Vagina (tissue), 2 donors: ENCODE results near the gene HLA-DMA. TPM values are rescaled to one million over a fixed set of nuclear protein-coding genes. Genes with fewer than 3 reads are reported as not detected.

Experiments used
- DNase-seq, 2 donors: peaks; one replicate each; pipeline ENCODE4 v3.0.0-alpha.2; 2017; ENCODE audit errors: extremely low spot score in 2 of 2
- H3K27ac ChIP-seq: fragments of 200-600 bp; sonication (generic); one replicate; pipeline ENCODE4 v1.5.1; 2019
- H3K27me3 ChIP-seq: fragments of 200-600 bp; sonication (generic); one replicate; pipeline ENCODE4 v1.5.1; 2019
- H3K36me3 ChIP-seq, 2 donors: fragments of 200-600 bp; sonication (generic); one replicate each; pipeline ENCODE4 v1.5.1; 2017 to 2019
- H3K4me1 ChIP-seq: fragments of 200-600 bp; sonication (generic); one replicate; pipeline ENCODE4 v1.5.1; 2019
- H3K4me3 ChIP-seq, 2 donors: fragments of 200-600 bp; sonication (generic); 1 replicate in 1 of 2; 2 replicates in 1 of 2; pipeline ENCODE4 v1.5.1; 2016 to 2019
- H3K9me3 ChIP-seq: fragments of 200-600 bp; sonication (generic); one replicate; pipeline ENCODE4 v1.5.1; 2019
- POLR2A ChIP-seq, 2 donors: fragments of 450-650 bp; IDR thresholded peaks; one replicate each; pipeline ENCODE4 v1.6.1; 2017; ENCODE audit warnings: antibody characterized with exemption in 2 of 2, mild to moderate bottlenecking in 2 of 2, moderate library complexity in 2 of 2
- POLR2AphosphoS5 ChIP-seq, 2 donors: sonication (generic); formaldehyde crosslinking; IDR thresholded peaks; one replicate each; pipeline ENCODE4 v1.9.0; 2017; ENCODE audit warnings: antibody characterized with exemption in 2 of 2, mild to moderate bottlenecking in 2 of 2, low read depth in 1 of 2; ENCODE audit not compliant: insufficient read depth in 1 of 2
- intact Hi-C: fragments of 100-400 bp; cut with DNase I; formaldehyde crosslinking; loops from one replicate; pipeline ENCODE4 v1.15.1; 2023
- total RNA-seq: library from RNA; depleted of rRNA; stranded (reverse); fragments of >200 nt; gene quantifications from one replicate; pipeline ENCODE4 v1.2.3, GENCODE V29; 2016
- TF ChIP-seq, protein P1 (sequence below), 3 experiments: fragments of 450-650 bp in 2 of 3; fragments of 200-600 bp in 1 of 3; sonication (generic) in 1 of 3; IDR thresholded peaks; one replicate each; pipeline ENCODE4 v1.5.1; 2017 to 2019; ENCODE audit warnings: antibody characterized with exemption in 3 of 3, mild to moderate bottlenecking in 2 of 3, moderate library complexity in 2 of 3

HLA-DMA gene
- total RNA-seq, 1 donor from 2014 or later = 27.7 TPM

DNA sequence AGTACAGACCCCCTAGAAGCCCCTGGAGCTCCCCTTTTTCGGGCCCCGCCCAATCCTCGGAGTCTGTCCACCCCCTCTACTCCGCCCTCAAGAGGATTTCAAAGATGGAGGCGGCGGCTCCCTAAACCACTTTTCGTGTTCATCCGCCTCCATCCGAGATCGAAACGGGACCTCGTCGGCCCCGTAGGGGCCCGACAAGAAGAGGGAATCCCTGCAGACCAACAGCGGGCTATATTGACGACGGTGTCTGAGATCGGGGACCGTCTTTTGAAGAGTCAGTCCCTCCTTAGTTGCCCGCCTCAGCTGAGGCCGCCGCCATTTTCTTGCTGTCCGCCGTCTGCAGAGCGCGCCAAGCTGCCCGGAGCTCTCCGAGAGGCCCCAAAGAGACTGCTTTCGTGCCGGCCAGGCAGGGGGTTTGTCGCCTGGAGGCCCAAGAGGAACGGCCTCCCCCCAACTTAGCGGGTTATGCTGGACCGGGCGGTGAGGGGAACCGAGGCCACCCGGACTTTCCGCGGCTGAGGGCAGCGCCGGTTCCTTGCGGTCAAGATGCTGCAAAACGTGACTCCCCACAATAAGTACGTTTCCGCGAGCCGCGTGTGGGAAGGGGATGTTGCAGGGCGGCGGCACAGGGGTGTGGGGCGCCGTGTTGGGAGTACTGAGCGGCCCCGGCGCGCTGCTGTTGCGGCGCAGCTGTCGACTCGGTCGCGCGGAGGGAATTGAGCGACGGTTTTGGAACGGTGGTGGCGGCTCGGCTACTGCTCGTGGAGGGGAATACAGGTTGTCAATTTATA is 19.7 kb upstream of the HLA-DMA start:
- H3K4me1 ChIP-seq = peaks cover 40% of the 10 kb centered on the region
- H3K4me3 ChIP-seq = peak overlapping the region; percentile 60 to 80
- H3K36me3 ChIP-seq = peaks cover 0 to 38% of the 10 kb centered on the region in 2 donors
- intact Hi-C loops = loop anchor here (5.0 to 10.0 kb wide), 3 partner anchors 80 to 998 kb away; partner anchors contain the start of genes DXO and PSMB8
- no peaks in the 10 kb centered on the region for H3K27me3 ChIP-seq
- DNase-seq = no peak
- TF ChIP-seq, protein P1, sequence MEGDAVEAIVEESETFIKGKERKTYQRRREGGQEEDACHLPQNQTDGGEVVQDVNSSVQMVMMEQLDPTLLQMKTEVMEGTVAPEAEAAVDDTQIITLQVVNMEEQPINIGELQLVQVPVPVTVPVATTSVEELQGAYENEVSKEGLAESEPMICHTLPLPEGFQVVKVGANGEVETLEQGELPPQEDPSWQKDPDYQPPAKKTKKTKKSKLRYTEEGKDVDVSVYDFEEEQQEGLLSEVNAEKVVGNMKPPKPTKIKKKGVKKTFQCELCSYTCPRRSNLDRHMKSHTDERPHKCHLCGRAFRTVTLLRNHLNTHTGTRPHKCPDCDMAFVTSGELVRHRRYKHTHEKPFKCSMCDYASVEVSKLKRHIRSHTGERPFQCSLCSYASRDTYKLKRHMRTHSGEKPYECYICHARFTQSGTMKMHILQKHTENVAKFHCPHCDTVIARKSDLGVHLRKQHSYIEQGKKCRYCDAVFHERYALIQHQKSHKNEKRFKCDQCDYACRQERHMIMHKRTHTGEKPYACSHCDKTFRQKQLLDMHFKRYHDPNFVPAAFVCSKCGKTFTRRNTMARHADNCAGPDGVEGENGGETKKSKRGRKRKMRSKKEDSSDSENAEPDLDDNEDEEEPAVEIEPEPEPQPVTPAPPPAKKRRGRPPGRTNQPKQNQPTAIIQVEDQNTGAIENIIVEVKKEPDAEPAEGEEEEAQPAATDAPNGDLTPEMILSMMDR (IDR thresholded peaks at IDR 0.05) = no peak
- TF ChIP-seq POLR2A (IDR thresholded peaks at IDR 0.05) (no peak), POLR2AphosphoS5 (IDR thresholded peaks at IDR 0.05; ENCODE audit: insufficient read depth in 1 of 2, low read depth in 1 of 2) (peak in 1 of 2 donors; percentile 3)
- H3K9me3 ChIP-seq = no peaks in the 10 kb centered on the region
- H3K27ac ChIP-seq = peak overlapping the region; percentile 100

DNA sequence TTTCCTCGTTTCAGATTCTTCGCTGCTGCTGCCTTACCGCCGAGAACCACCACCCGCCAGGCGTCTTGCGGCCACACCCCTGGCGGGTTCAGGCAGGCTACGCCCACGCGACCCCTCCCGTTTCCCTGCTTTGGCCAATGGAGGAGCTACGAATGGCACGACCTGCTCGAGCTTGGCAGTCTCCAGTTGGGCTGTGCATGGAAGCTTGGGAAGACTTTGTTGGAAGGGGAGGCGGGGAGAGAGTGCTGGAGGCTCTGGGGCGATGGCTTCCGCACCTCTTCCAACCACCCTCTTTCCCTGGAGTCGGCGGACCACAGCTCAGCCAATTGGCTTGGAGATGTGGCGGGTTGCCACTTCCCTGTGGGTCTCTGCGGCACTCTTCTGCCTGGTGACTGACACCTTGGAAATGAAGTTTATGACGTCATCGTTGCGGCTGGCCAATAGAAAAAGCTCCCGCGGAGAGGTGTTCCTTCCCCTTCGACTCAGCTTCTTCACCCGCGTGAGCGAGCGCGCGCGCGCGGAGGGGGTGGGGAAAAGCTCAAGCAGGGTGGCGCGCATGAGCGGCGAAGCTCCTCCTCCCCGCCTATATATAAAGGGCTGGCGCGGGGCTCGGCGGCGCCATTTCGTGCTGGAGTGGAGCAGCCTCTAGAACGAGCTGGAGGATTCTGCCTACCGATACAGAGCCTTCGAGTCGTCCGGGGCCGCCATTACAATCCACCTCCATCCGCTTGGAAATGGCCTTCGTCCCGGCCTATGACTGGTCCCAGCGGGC is 18.9 kb upstream of the HLA-DMA start:
- H3K27ac ChIP-seq = peak overlapping the region; percentile 100
- H3K27me3 ChIP-seq = no peaks in the 10 kb centered on the region
- H3K9me3 ChIP-seq = no peaks in the 10 kb centered on the region
- intact Hi-C loops = loop anchor here (5.0 to 10.0 kb wide), 3 partner anchors 79 to 997 kb away; partner anchors contain the start of genes DXO and PSMB8
- peaks cover 40% of the 10 kb centered on the region for H3K4me1 ChIP-seq
- DNase-seq = peak in 1 of 2 donors; percentile 100
- TF ChIP-seq, protein P1 (IDR thresholded peaks at IDR 0.05) = peak in 1 of 3 experiments; percentile 4
- TF ChIP-seq POLR2AphosphoS5 (IDR thresholded peaks at IDR 0.05; ENCODE audit: insufficient read depth in 1 of 2, low read depth in 1 of 2) = peak; percentile 97 to 99
- peak; percentile 81 to 100 for TF ChIP-seq POLR2A (IDR thresholded peaks at IDR 0.05)
- peaks cover 0 to 30% of the 10 kb centered on the region in 2 donors for H3K36me3 ChIP-seq
- H3K4me3 ChIP-seq = peak overlapping the region; percentile 71 to 80

DNA sequence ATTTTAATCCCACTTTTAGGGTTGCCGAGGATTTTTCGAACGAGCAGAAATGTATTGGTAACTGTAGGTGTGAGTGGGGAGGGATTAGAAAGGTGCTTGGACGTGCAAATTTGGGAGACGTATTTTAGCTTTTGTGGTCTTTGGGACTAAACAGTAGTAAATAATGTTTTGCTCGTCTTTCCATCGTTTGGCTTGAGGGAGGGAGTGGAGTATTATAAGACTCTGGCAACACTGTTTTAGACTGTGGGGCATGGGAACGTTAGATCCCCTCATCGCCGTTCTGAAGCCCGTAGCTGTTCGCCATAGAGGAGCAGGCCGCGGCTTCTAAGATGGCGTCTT is 18.3 kb upstream of the HLA-DMA start:
- no peak for DNase-seq
- TF ChIP-seq, protein P1 (IDR thresholded peaks at IDR 0.05) = no peak
- TF ChIP-seq POLR2AphosphoS5 (IDR thresholded peaks at IDR 0.05; ENCODE audit: insufficient read depth in 1 of 2, low read depth in 1 of 2) (no peak), POLR2A (IDR thresholded peaks at IDR 0.05) (no peak)
- intact Hi-C loops = loop anchor here (5.0 to 10.0 kb wide), 3 partner anchors 79 to 996 kb away; partner anchors contain the start of genes DXO and PSMB8
- H3K4me3 ChIP-seq = peak overlapping the region; percentile 71 to 80
- no peaks in the 10 kb centered on the region for H3K9me3 ChIP-seq
- no peaks in the 10 kb centered on the region for H3K27me3 ChIP-seq
- peaks cover 0 to 25% of the 10 kb centered on the region in 2 donors for H3K36me3 ChIP-seq
- peaks cover 40% of the 10 kb centered on the region for H3K4me1 ChIP-seq
- H3K27ac ChIP-seq = peak overlapping the region; percentile 100

DNA sequence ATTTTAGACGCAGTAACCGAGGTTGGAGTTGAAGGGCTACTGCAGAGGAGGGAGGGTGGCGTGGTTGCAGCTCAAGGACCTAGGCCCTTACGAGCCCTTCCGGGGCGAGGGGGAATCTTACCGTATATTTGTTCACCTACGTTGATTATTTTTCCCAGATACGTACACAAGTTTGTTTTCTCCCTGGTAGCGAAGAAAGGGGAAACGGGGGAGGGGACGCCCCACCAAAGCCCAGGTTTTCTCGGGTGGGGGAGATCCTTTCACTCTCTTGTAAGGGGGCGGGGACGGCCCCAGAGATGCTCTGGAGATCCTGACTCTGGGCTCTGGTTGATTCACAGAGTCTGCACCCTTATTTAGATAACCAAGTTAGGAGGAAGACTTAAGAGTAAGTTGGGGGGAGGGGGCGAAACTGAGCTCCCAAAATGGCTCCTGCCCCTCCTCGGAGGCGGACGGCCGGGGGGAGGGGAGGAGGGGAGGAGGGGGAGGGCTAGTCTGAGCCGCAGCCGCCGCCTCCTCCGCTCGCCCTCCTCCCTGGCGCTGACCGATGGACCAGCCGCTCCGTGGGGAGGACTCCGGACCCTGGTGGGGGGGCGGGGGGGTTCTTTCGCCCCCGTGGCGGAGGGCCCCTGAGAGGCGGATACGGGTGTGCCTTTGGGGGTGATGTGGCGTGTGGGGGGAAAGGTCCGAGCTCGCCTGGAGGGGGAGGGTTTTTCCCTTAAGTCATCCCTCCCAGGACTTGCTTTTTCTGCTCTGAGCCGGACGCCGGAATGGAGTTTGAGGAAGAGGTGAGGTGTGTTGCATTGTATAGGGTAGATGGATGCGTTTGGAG is 17.7 kb upstream of the HLA-DMA start:
- no peaks in the 10 kb centered on the region for H3K27me3 ChIP-seq
- peaks cover 0 to 19% of the 10 kb centered on the region in 2 donors for H3K36me3 ChIP-seq
- TF ChIP-seq, protein P1 (IDR thresholded peaks at IDR 0.05) = no peak
- TF ChIP-seq POLR2A (IDR thresholded peaks at IDR 0.05) (no peak), POLR2AphosphoS5 (IDR thresholded peaks at IDR 0.05; ENCODE audit: insufficient read depth in 1 of 2, low read depth in 1 of 2) (no peak)
- H3K4me3 ChIP-seq = peak overlapping the region; percentile 71 to 80
- intact Hi-C loops = loop anchor here (5.0 to 10.0 kb wide), 3 partner anchors 78 to 996 kb away; partner anchors contain the start of genes DXO and PSMB8
- no peak for DNase-seq
- H3K27ac ChIP-seq = peak overlapping the region; percentile 100
- H3K9me3 ChIP-seq = no peaks in the 10 kb centered on the region
- peaks cover 40% of the 10 kb centered on the region for H3K4me1 ChIP-seq
